UCSD-AML1 (cell line): ENCODE data around the gene KIF18B.
A peak's percentile ranks its signal among the peaks of the same experiment; 100 is the strongest.

Experiments
- DNase-seq: peaks from one replicate; lab custom pipeline; 2025; ENCODE audit not compliant: unreplicated experiment; lab: John Stamatoyannopoulos, UW

KIF18B gene

GRCh38 chr17:44947461-44948314 lies at the start of gene KIF18B:
Gene KIF18B, minus strand, starts transcription at chr17:44947773. Its CDS starts 11,429 bp downstream, at chr17:44936344.
- peak; percentile 88 for DNase-seq

- DNase-seq: no peak
Observed at GRCh38 chr17:44996304-44996703, 48.7 kb upstream of the KIF18B start.

GRCh38 chr17:44995436-44996001 lies 47.9 kb upstream of the KIF18B start:
- DNase-seq: no peak

GRCh38 chr17:44992242-44992939 lies 44.8 kb upstream of the KIF18B start:
- no peak for DNase-seq

- DNase-seq: no peak
Observed at GRCh38 chr17:44990994-44991393, 43.4 kb upstream of the KIF18B start.

GRCh38 chr17:44989552-44990138 lies 42.1 kb upstream of the KIF18B start:
- no peak for DNase-seq

- DNase-seq: no peak
Observed at GRCh38 chr17:44988044-44988942, 40.7 kb upstream of the KIF18B start.

- DNase-seq: no peak
Observed at GRCh38 chr17:44983563-44983962, 36.0 kb upstream of the KIF18B start.

- DNase-seq: no peak
Observed at GRCh38 chr17:44982113-44982702, 34.6 kb upstream of the KIF18B start.

- no peak for DNase-seq
Observed at GRCh38 chr17:44981221-44981968, 33.8 kb upstream of the KIF18B start.

- DNase-seq: no peak
Observed at GRCh38 chr17:44979426-44979995, 31.9 kb upstream of the KIF18B start.

- no peak for DNase-seq
Observed at GRCh38 chr17:44978807-44979206, 31.2 kb upstream of the KIF18B start.

- no peak for DNase-seq
Observed at GRCh38 chr17:44977814-44978550, 30.4 kb upstream of the KIF18B start.

GRCh38 chr17:44977065-44977464 lies 29.5 kb upstream of the KIF18B start:
- no peak for DNase-seq

- DNase-seq: no peak
Observed at GRCh38 chr17:44976206-44976605, 28.6 kb upstream of the KIF18B start.

- DNase-seq: no peak
Observed at GRCh38 chr17:44972953-44973352, 25.4 kb upstream of the KIF18B start.

- DNase-seq: no peak
Observed at GRCh38 chr17:44971776-44972483, 24.4 kb upstream of the KIF18B start.
